Measurements from ENCODE around the gene DCLRE1A.

DCLRE1A gene

GRCh38 chr10:113802997-113803396 is 50.9 kb downstream of the DCLRE1A start:
- no peak overlapping the region for H3K4me3 ChIP-seq
- in situ Hi-C loops (cut with MboI; ENCODE audit: low sequenced_read_pairs) = no loop called here
- H3K9me3 ChIP-seq = no peaks in the 10 kb centered on the region
- no peak for DNase-seq (ENCODE audit: low spot score in 2 of 2)
- no peaks in the 10 kb centered on the region for H3K36me3 ChIP-seq (replicated peaks)
- H3K4me1 ChIP-seq = no peaks in the 10 kb centered on the region; the same call in 1 of the 2 replicates
- H3K27me3 ChIP-seq (ENCODE audit: low read depth) = peaks cover 3% of the 10 kb centered on the region

GRCh38 chr10:113801569-113801968 is 52.3 kb downstream of the DCLRE1A start:
- peaks cover 8% of the 10 kb centered on the region for H3K27me3 ChIP-seq (ENCODE audit: low read depth)
- in situ Hi-C loops (cut with MboI; ENCODE audit: low sequenced_read_pairs) = no loop called here
- no peaks in the 10 kb centered on the region; the same call in 1 of the 2 replicates for H3K4me1 ChIP-seq
- H3K9me3 ChIP-seq = no peaks in the 10 kb centered on the region
- DNase-seq (ENCODE audit: low spot score in 2 of 2) = no peak
- H3K36me3 ChIP-seq (replicated peaks) = no peaks in the 10 kb centered on the region
- H3K4me3 ChIP-seq = no peak overlapping the region

DNA sequence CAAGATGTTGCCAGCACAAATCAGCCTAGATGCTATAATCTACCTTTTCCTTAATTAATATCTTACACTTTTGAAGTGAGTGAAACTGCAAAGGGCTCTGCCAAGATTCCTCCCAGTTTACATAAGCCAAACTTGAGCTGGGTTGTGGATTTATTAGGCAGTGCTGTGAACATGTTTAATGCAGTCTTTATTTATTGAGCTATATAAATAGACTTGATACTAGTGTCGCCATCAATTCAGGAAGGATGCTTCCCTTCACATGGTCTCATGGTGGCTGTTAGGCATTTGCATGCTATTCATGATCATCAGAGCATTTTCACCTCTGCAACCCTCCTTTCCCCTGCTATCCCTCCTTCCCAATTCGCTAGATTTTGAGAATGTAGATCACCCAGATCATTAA is 62.2 kb downstream of the DCLRE1A start:
- in situ Hi-C loops (cut with MboI; ENCODE audit: low sequenced_read_pairs) = no loop called here
- no peaks in the 10 kb centered on the region for H3K36me3 ChIP-seq (replicated peaks)
- no peaks in the 10 kb centered on the region for H3K9me3 ChIP-seq
- H3K4me1 ChIP-seq = peaks cover 17% of the 10 kb centered on the region
- DNase-seq (ENCODE audit: low spot score in 2 of 2) = no peak
- H3K27me3 ChIP-seq (ENCODE audit: low read depth) = no peaks in the 10 kb centered on the region
- H3K4me3 ChIP-seq = no peak overlapping the region

- in situ Hi-C loops (cut with MboI; ENCODE audit: low sequenced_read_pairs) = no loop called here
- Histone ChIP-seq H3K4me3 (no peak overlapping the region), H3K36me3 (replicated peaks) (no peaks in the 10 kb centered on the region), H3K9me3 (no peaks in the 10 kb centered on the region), H3K4me1 (peaks cover 11% of the 10 kb centered on the region), H3K27me3 (ENCODE audit: low read depth) (no peaks in the 10 kb centered on the region)
- peak in 1 of 2 experiments; percentile 39 for DNase-seq (ENCODE audit: low spot score in 2 of 2)
Measured at GRCh38 chr10:113788604-113789083, 65.2 kb downstream of the DCLRE1A start.
